SU-DHL-6 (cell line): ENCODE data around the gene ATL2.

Source experiments
- H2AFZ ChIP-seq: fragments of 200-600 bp; sonication (generic); 2 replicates; pipeline ENCODE4 v1.6.1; 2014; ENCODE audit warnings: low read depth, mild to moderate bottlenecking, moderate library complexity, mixed read lengths, antibody characterized with exemption, low read length; ENCODE audit not compliant: severe bottlenecking
- H3F3A ChIP-seq: fragments of 200-600 bp; shearing (Covaris generic); 2 replicates; pipeline ENCODE4 v1.6.0; 2016; ENCODE audit warnings: antibody characterized with exemption, mild to moderate bottlenecking; ENCODE audit not compliant: insufficient read depth
- H3K27ac ChIP-seq: fragments of 200-600 bp; sonication (generic); 2 replicates; pipeline ENCODE4 v1.5.1; 2016; ENCODE audit warnings: low read depth, mild to moderate bottlenecking, low read length, moderate library complexity, mixed read lengths
- H3K27me3 ChIP-seq: fragments of 200-600 bp; sonication (generic), shearing (Covaris generic); 2 replicates; pipeline ENCODE4 v1.6.0; 2014; ENCODE audit warnings: mild to moderate bottlenecking, low read length
- H3K36me3 ChIP-seq: fragments of 200-600 bp; sonication (generic); 2 replicates; pipeline ENCODE4 v1.6.1; 2014; ENCODE audit warnings: mild to moderate bottlenecking, low read length, mixed read lengths
- H3K4me2 ChIP-seq: fragments of 300-600, 200-600 bp; shearing (Covaris generic), sonication (generic); 2 replicates; pipeline ENCODE4 v1.6.0; 2014; ENCODE audit warnings: low read length, low read depth, mild to moderate bottlenecking; ENCODE audit not compliant: poor library complexity, severe bottlenecking
- H3K4me3 ChIP-seq: fragments of 200-600 bp; sonication (generic); 2 replicates; pipeline ENCODE4 v1.5.1; 2014; ENCODE audit warnings: antibody characterized with exemption, low read length, mild to moderate bottlenecking, mixed read lengths; ENCODE audit not compliant: insufficient read depth, poor library complexity, severe bottlenecking
- H3K79me2 ChIP-seq: fragments of 200-600 bp; sonication (generic); 2 replicates; pipeline ENCODE4 v1.6.1; 2014; ENCODE audit warnings: mild to moderate bottlenecking, low read length, moderate library complexity; ENCODE audit not compliant: insufficient read depth
- H3K9ac ChIP-seq: fragments of 200-600 bp; sonication (generic); 2 replicates; pipeline ENCODE4 v1.7.0; 2014; ENCODE audit warnings: mild to moderate bottlenecking, low read length
- H3K9me2 ChIP-seq: fragments of 200-600 bp; sonication (generic); replicated peaks from 2 replicates; pipeline ENCODE4 v1.6.1; 2014; ENCODE audit warnings: low read length; ENCODE audit not compliant: insufficient read depth
- H3K9me3 ChIP-seq: fragments of 200-600 bp; sonication (generic); 2 replicates; pipeline ENCODE4 v1.6.1; 2014; ENCODE audit warnings: low read length, mixed read lengths; ENCODE audit not compliant: insufficient read depth
- H4K20me1 ChIP-seq: fragments of 200-600 bp; sonication (generic); 2 replicates; pipeline ENCODE4 v1.6.1; 2014; ENCODE audit warnings: low read depth, mild to moderate bottlenecking, antibody characterized with exemption, low read length, moderate library complexity, mixed read lengths
- CTCF ChIP-seq: fragments of 200-600 bp; sonication (generic); IDR thresholded peaks from one replicate; pipeline ENCODE4 v1.5.1; 2017; ENCODE audit warnings: antibody characterized with exemption, mild to moderate bottlenecking, low read length, moderate library complexity; ENCODE audit not compliant: insufficient read depth, poor library complexity, severe bottlenecking
- EZH2phosphoT487 ChIP-seq: fragments of 200-600 bp; sonication (generic), shearing (Covaris generic); conservative IDR thresholded peaks from 2 replicates; pipeline ENCODE4 v1.6.1; 2018; ENCODE audit warnings: mild to moderate bottlenecking, antibody characterized with exemption, low read length, moderate library complexity, mixed read lengths

Gene ATL2

DNA sequence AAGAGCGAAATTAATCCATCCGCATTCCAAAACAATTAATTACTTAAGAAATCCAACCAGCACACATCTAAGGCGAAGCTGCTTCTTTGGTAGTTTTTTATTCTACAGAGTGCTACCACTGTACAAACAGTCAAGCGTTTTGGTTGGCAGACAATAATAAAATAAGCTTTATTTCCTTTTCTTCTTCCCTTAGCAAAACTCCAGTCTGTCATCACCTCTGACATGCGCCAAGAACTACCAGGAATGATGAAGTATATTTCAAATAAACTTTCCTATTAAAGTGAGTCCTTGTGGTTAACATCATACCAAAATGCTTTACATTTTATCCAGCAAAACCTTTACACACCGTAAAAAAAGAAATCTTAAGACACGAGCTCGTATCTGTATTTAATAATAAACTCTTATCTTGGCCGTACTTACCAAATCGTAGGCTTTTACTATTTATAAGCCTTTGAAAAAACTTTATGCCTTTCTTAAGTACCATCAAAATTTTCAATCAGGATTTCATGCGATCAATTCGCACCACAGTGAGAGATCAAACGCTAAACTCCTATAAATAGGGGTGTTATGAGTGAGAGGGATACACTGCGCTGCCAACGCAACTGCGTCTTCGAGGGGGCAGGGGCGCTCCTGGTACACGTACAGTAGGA lies 1.3 kb downstream of the ATL2 start:
- Histone ChIP-seq H3K36me3 (peaks cover 5% of the 10 kb centered on the region; the same call in 1 of the 2 replicates), H3K4me2 (peak overlapping the region; percentile 78), H2AFZ (no peak overlapping the region), H3K79me2 (peaks cover 57% of the 10 kb centered on the region), H3K27me3 (no peaks in the 10 kb centered on the region), H3K9me3 (no peaks in the 10 kb centered on the region), H3K4me3 (peak overlapping the region; percentile 63), H4K20me1 (peaks cover 36% of the 10 kb centered on the region), H3F3A (no peaks in the 10 kb centered on the region; the same call in 1 of the 2 replicates), H3K9ac (peak overlapping the region; percentile 91), H3K27ac (peak overlapping the region; percentile 73), H3K9me2 (no peaks in the 10 kb centered on the region)
- no peak for TF ChIP-seq CTCF
- no peak for TF ChIP-seq EZH2phosphoT487

DNA sequence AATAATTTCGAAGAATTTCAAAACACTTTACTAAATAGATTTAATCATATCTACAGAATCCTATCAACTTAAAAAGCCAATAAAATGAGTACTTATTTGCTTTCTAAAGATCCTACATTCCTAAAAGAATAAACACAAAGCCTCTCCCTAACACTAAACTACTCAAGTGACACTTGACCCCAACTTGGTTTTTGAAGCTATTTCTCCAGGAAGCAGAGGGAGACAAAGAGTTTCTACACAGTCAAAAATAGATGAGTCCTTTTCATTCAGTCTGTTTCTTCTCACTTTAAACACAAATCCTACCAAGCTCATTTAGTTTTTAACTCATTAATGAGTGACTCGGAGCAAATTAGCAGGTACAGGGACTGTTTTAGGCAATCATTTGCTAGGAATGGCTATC lies 2.1 kb downstream of the ATL2 start:
- Histone ChIP-seq H3K36me3 (peaks cover 5% of the 10 kb centered on the region; the same call in 1 of the 2 replicates), H3K4me3 (peak overlapping the region; percentile 63), H3K27me3 (no peaks in the 10 kb centered on the region), H3K27ac (no peak overlapping the region), H3K9me3 (no peaks in the 10 kb centered on the region), H3K9me2 (no peaks in the 10 kb centered on the region), H4K20me1 (peaks cover 38% of the 10 kb centered on the region), H3K79me2 (peaks cover 66% of the 10 kb centered on the region), H2AFZ (no peak overlapping the region), H3K9ac (peak overlapping the region; percentile 91), H3F3A (no peaks in the 10 kb centered on the region; the same call in 1 of the 2 replicates), H3K4me2 (peak overlapping the region; percentile 78)
- TF ChIP-seq CTCF (no peak), EZH2phosphoT487 (no peak)

DNA sequence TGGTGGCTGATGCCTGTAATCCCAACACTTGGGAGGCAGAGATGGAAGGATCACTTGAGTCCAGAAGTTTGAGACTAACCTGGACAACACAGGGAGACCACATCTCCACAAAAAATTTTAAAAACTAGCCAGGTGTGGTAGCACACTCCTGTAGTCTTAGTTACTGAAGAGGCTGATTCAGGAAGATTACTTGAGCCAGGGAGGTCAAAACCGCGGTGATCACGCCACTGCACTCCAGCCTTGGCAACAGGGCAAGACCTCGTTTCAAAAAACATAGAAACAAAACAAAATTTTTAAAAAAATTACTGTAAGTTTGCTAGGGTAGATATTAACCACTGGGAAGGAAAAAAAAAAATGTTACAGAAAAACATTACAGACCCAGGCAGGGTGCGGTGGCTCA lies 5.8 kb downstream of the ATL2 start:
- Histone ChIP-seq H3K36me3 (peaks cover 5% of the 10 kb centered on the region; the same call in 1 of the 2 replicates), H2AFZ (no peak overlapping the region), H3K4me2 (no peak overlapping the region), H3K79me2 (peaks cover 99% of the 10 kb centered on the region), H3K9ac (no peak overlapping the region), H3F3A (peaks cover 6% of the 10 kb centered on the region; the same call in 1 of the 2 replicates), H3K4me3 (no peak overlapping the region), H3K27ac (no peak overlapping the region), H3K9me3 (no peaks in the 10 kb centered on the region), H3K27me3 (no peaks in the 10 kb centered on the region), H4K20me1 (peaks cover 49% of the 10 kb centered on the region), H3K9me2 (no peaks in the 10 kb centered on the region)
- TF ChIP-seq EZH2phosphoT487: no peak
- TF ChIP-seq CTCF: no peak
